IgD-negative memory B cell (primary cell): Measurements from ENCODE around the gene MKLN1. TPM values are rescaled to one million over a fixed set of nuclear protein-coding genes. Genes with fewer than 3 reads are reported as not detected.
A peak's percentile ranks its signal among the peaks of the same experiment; 100 is the strongest.
"Not testable (repeated sequence)": the region's sequence is repeated elsewhere in the genome, so short reads cannot be mapped to it uniquely, and the experiment has no call there.

Experiments used
- H3K27ac Mint-ChIP-seq, 3 donors: one replicate each; pipeline ENCODE4 v1.8.0; 2020 to 2022; ENCODE audit warnings: mild to moderate bottlenecking in 3 of 3, mixed read lengths in 3 of 3, moderate library complexity in 1 of 3
- H3K27me3 Mint-ChIP-seq: one replicate; pipeline ENCODE4 v1.8.0; 2021; ENCODE audit warnings: mixed read lengths
- H3K36me3 Mint-ChIP-seq: one replicate; pipeline ENCODE4 v1.8.0; 2020; ENCODE audit warnings: mild to moderate bottlenecking, mixed read lengths
- H3K4me1 Mint-ChIP-seq, 3 donors: one replicate each; pipeline ENCODE4 v1.8.0; 2020 to 2022; ENCODE audit warnings: mixed read lengths in 3 of 3, mild to moderate bottlenecking in 1 of 3
- H3K4me3 Mint-ChIP-seq, 4 donors: one replicate each; pipeline ENCODE4 v1.8.0; 2020 to 2022; ENCODE audit warnings: mild to moderate bottlenecking in 4 of 4, mixed read lengths in 4 of 4, moderate library complexity in 3 of 4
- H3K9me3 Mint-ChIP-seq, 3 donors: one replicate each; pipeline ENCODE4 v1.8.0; 2020 to 2021; ENCODE audit warnings: mixed read lengths in 3 of 3, mild to moderate bottlenecking in 1 of 3
- polyA plus RNA-seq: library from polyadenylated mRNA; unstranded; fragments of 300-500 nt; fragmentation: Illumina TruSeq; gene quantifications from one replicate; pipeline ENCODE4 v1.2.3, GENCODE V29; 2021

Gene MKLN1
- polyA plus RNA-seq, 1 donor from 2014 or later = 19.3 TPM

DNA sequence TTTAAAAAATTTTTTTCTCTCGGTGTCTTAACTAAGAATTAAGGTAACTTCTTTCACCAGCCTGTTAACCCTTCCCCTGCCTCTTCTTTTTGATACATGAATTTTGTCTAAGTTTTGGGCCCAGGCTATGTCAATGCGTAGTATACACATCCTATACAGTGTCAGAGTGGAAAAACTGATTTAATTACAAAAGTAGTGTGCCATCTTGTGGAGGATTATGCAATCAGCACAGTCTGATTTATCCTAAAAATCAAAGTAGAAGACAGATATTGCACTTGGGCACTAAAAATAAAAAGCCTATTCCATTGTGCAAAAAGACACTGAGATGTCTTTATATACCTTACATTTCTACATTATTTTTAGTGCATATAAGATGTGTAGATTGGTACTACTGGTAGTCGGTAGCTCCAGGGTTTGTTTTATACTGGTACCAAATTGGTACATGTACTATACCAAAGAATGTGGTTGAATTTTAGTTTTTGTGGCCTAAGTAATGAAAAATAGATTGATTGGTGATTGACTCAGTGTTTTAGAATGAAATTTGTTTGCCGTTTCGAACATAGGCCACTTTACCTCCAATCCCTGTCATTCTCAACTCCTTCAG, 96.6 kb downstream of the MKLN1 start:
- Mint-ChIP-seq H3K36me3 (peaks cover 12% of the 10 kb centered on the region), H3K9me3 (no peaks in the 10 kb centered on the region), H3K27ac (no peak overlapping the region), H3K4me1 (peaks cover 2 to 9% (median 3%) of the 10 kb centered on the region in 3 donors), H3K27me3 (no peaks in the 10 kb centered on the region), H3K4me3 (no peak overlapping the region)

DNA sequence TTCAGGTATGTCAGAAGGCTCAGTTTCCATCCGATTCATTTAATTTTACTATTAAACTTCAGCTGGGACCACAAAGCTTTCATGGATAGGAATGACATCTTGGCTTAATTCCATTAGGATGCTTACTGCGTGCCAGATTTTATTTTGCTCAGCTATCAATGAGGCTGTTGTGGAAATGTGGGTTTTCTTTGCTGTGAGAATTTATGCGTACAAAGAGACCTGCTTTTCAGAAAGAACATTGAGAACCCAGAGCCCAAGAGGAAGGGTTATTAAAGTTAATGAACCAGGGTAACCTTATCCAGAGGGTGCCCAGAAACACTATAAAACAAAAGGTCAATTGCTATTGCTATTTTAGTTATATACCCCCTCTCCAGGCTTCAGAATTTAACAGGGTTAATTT, 98.3 kb downstream of the MKLN1 start:
- Mint-ChIP-seq H3K9me3 (no peaks in the 10 kb centered on the region), H3K4me3 (no peak overlapping the region), H3K36me3 (peaks cover 5% of the 10 kb centered on the region), H3K27me3 (no peaks in the 10 kb centered on the region), H3K27ac (no peak overlapping the region), H3K4me1 (peaks cover 2 to 9% (median 3%) of the 10 kb centered on the region in 3 donors)

DNA sequence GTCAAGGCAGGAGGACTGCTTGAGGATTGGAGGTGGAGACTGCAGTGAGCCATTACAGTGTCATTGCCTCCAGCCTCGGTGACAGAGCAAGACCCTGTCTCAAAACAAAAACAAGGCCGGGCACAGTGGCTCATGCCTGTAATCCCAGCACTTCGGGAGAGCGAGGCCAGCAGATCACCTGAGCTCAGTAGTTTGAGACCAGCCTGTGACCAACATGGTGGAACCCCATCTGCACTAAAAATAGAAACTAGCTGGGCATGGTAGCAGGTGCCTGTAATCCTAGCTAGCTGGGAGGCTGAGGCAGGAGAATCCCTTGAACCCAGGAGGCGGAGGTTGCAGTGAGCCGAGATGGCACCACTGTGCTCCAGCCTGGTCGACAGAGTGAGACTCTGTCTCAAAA, 103.2 kb downstream of the MKLN1 start:
- H3K9me3 Mint-ChIP-seq, H3K27ac Mint-ChIP-seq, H3K4me3 Mint-ChIP-seq, H3K36me3 Mint-ChIP-seq, H3K4me1 Mint-ChIP-seq, H3K27me3 Mint-ChIP-seq: not testable (repeated sequence)

DNA sequence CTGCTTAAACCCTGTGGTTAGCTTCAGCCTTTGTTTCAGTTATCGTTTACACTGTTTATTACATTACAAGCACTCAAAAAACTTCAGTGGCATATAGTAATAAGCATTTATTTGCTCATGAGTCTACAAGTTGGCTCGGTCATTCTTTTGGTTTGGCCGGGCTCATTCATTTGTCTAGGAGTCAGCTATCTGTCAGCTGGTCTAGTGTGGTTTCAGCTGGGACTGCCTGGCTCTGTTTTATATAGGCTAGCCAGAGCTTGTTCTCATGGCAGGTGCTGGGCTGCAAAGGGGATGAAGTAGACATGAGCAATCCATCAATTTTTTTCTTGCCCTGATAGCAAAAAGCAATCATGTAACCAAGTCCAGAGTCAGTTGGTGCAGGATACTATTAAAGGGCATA, 103.6 kb downstream of the MKLN1 start:
- Mint-ChIP-seq H3K36me3 (peaks cover 7% of the 10 kb centered on the region), H3K4me1 (peaks cover 0 to 4% (median 2%) of the 10 kb centered on the region in 3 donors), H3K27me3 (no peaks in the 10 kb centered on the region), H3K9me3 (no peaks in the 10 kb centered on the region), H3K4me3 (no peak overlapping the region), H3K27ac (no peak overlapping the region)

DNA sequence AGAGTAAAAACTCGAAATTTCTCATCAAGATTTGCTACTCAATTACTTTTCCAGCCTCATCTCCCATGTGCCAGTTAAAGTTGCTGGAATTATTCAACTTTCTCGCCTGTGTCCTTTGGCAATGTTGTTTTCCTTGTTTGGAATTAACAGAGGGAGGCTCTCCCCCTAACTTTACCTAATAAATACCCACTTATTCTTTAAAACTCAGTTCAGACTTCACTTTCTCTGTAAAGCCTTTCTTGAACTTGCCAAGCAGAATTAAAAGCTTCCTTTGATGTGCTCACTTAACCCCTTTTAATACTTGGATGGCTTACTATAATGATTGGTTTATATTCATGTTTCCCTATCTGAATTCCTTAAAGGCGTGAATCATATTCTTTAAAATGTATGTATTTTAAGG, 104.1 kb downstream of the MKLN1 start:
- H3K27ac Mint-ChIP-seq = no peak overlapping the region
- H3K27me3 Mint-ChIP-seq = no peaks in the 10 kb centered on the region
- no peaks in the 10 kb centered on the region for H3K9me3 Mint-ChIP-seq
- no peak overlapping the region for H3K4me3 Mint-ChIP-seq
- H3K36me3 Mint-ChIP-seq = peaks cover 7% of the 10 kb centered on the region
- peaks cover 0 to 4% (median 2%) of the 10 kb centered on the region in 3 donors for H3K4me1 Mint-ChIP-seq

GRCh38 chr7:131436384-131436783, 108.7 kb downstream of the MKLN1 start:
- H3K36me3 Mint-ChIP-seq = peaks cover 18% of the 10 kb centered on the region
- H3K27ac Mint-ChIP-seq = no peak overlapping the region
- H3K4me1 Mint-ChIP-seq = peaks cover 0 to 6% (median 4%) of the 10 kb centered on the region in 3 donors
- H3K27me3 Mint-ChIP-seq = no peaks in the 10 kb centered on the region
- no peak overlapping the region for H3K4me3 Mint-ChIP-seq
- no peaks in the 10 kb centered on the region for H3K9me3 Mint-ChIP-seq

GRCh38 chr7:131438969-131439368, 111.3 kb downstream of the MKLN1 start:
- Mint-ChIP-seq H3K4me1 (peaks cover 0 to 4% (median 4%) of the 10 kb centered on the region in 3 donors), H3K27me3 (no peaks in the 10 kb centered on the region), H3K9me3 (no peaks in the 10 kb centered on the region), H3K4me3 (no peak overlapping the region), H3K27ac (no peak overlapping the region), H3K36me3 (peaks cover 23% of the 10 kb centered on the region)

- Mint-ChIP-seq H3K4me1 (peaks cover 0 to 4% (median 0%) of the 10 kb centered on the region in 3 donors), H3K36me3 (peaks cover 21% of the 10 kb centered on the region), H3K27ac (no peak overlapping the region), H3K27me3 (no peaks in the 10 kb centered on the region), H3K9me3 (no peaks in the 10 kb centered on the region), H3K4me3 (no peak overlapping the region)
These were observed 115.8 kb downstream of the MKLN1 start for GRCh38 chr7:131443496-131443895.

- Mint-ChIP-seq H3K36me3 (peaks cover 21% of the 10 kb centered on the region), H3K4me1 (peaks cover 0 to 4% (median 0%) of the 10 kb centered on the region in 3 donors), H3K27me3 (no peaks in the 10 kb centered on the region), H3K4me3 (no peak overlapping the region), H3K27ac (no peak overlapping the region), H3K9me3 (no peaks in the 10 kb centered on the region)
These were observed 117.0 kb downstream of the MKLN1 start for GRCh38 chr7:131444683-131445082.

GRCh38 chr7:131449373-131449902, 121.8 kb downstream of the MKLN1 start:
- Mint-ChIP-seq H3K9me3 (no peaks in the 10 kb centered on the region), H3K4me1 (peaks cover under 1 to 2% (median 2%) of the 10 kb centered on the region in 3 donors), H3K27ac (peak overlapping the region in 1 of 3 donors; percentile 13), H3K27me3 (no peaks in the 10 kb centered on the region), H3K36me3 (peaks cover 11% of the 10 kb centered on the region), H3K4me3 (no peak overlapping the region)

DNA sequence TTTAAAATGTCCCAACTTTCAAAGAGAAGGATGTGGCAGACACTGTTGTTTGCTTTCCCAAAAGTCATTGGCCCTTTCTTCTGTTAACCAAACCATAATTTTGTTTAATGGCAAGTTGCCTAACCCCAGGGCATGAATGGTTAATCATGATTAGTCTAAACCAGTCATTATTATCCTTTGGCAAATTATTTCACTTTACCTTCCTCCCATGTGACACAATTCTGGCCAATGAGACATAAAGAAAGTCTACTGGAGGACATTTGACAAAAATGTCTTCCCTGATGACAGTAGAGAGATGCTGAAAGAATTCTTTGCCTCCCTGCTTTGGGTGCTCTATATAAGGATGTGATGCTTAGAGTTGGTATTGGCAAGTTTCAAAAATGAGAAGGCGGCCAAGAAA, 126.8 kb downstream of the MKLN1 start:
- H3K36me3 Mint-ChIP-seq = peaks cover 11% of the 10 kb centered on the region
- no peak overlapping the region for H3K27ac Mint-ChIP-seq
- H3K4me1 Mint-ChIP-seq = peaks cover 7 to 12% (median 9%) of the 10 kb centered on the region in 3 donors
- H3K27me3 Mint-ChIP-seq = no peaks in the 10 kb centered on the region
- H3K9me3 Mint-ChIP-seq = no peaks in the 10 kb centered on the region
- no peak overlapping the region for H3K4me3 Mint-ChIP-seq

GRCh38 chr7:131455001-131455400, 127.3 kb downstream of the MKLN1 start:
- Mint-ChIP-seq H3K4me3 (no peak overlapping the region), H3K9me3 (no peaks in the 10 kb centered on the region), H3K36me3 (peaks cover 11% of the 10 kb centered on the region), H3K4me1 (peaks cover 7 to 12% (median 9%) of the 10 kb centered on the region in 3 donors), H3K27ac (no peak overlapping the region), H3K27me3 (no peaks in the 10 kb centered on the region)

DNA sequence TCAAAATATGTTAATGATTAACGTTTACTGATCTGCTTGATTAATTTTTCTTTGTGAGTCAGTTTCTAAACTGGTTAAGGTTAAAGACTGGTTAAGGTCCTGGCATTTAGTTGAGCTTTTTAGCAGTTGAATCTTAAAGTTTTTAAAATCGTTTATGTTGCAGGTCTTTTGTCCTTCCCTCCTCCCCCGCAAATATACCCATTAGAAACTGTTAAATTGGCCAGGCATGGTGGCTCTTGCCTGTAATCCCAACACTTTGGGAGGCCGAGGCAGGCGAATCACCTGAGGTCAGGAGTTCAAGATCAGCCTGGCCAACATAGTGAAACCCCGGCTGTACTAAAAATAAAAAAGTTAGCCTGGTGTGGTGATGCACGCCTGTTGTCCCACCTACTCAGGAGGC, 127.9 kb downstream of the MKLN1 start:
- no peaks in the 10 kb centered on the region for H3K27me3 Mint-ChIP-seq
- H3K9me3 Mint-ChIP-seq = no peaks in the 10 kb centered on the region
- H3K36me3 Mint-ChIP-seq = peaks cover 9% of the 10 kb centered on the region
- peaks cover 7 to 12% (median 9%) of the 10 kb centered on the region in 3 donors for H3K4me1 Mint-ChIP-seq
- H3K4me3 Mint-ChIP-seq = no peak overlapping the region
- H3K27ac Mint-ChIP-seq = no peak overlapping the region

DNA sequence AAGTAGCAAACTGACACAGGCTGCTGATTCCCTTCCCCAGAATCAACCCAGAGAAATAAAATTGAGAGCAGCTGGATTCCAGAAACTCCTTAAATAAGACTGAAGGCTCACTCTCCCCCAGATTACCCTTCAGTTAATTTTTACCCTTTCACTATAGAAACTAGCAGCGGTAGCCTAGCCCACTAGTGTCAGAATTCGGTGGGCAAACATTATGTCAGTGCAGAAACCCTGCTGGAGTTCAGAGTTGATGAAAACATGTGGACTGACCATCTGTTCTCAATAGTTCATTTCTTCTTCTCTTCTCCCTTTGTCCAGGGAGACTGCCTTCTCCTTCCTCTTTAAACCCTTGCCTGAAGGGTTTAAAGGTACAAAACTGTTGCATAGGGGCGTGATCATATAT, 128.7 kb downstream of the MKLN1 start:
- no peaks in the 10 kb centered on the region for H3K27me3 Mint-ChIP-seq
- peaks cover 6% of the 10 kb centered on the region for H3K36me3 Mint-ChIP-seq
- H3K27ac Mint-ChIP-seq = no peak overlapping the region
- no peak overlapping the region for H3K4me3 Mint-ChIP-seq
- H3K9me3 Mint-ChIP-seq = no peaks in the 10 kb centered on the region
- H3K4me1 Mint-ChIP-seq = peaks cover 7 to 12% (median 9%) of the 10 kb centered on the region in 3 donors

DNA sequence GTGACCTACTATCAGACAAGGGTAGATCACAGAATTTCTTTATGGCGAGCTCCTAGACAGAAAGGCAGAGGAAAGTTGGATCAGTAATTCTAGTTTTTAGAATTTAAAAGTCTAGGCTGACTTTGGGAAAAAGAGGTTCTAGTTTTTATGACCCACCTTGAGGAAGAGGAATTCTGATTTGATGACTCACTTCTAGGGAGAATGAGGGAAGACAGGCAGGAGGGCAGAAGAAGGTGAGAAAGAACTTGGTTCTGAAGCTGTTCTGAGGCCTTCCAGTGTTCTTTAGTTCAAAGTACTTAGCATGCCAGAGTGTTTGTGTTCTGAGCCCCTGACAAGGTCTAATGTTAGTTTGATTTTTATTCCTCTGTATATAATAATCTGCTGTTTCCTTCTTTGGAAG, 131.6 kb downstream of the MKLN1 start:
- Mint-ChIP-seq H3K4me1 (peaks cover 6 to 12% (median 8%) of the 10 kb centered on the region in 3 donors), H3K27me3 (no peaks in the 10 kb centered on the region), H3K9me3 (no peaks in the 10 kb centered on the region), H3K4me3 (no peak overlapping the region), H3K27ac (peak overlapping the region in 1 of 3 donors; percentile 80), H3K36me3 (peaks cover 14% of the 10 kb centered on the region)

DNA sequence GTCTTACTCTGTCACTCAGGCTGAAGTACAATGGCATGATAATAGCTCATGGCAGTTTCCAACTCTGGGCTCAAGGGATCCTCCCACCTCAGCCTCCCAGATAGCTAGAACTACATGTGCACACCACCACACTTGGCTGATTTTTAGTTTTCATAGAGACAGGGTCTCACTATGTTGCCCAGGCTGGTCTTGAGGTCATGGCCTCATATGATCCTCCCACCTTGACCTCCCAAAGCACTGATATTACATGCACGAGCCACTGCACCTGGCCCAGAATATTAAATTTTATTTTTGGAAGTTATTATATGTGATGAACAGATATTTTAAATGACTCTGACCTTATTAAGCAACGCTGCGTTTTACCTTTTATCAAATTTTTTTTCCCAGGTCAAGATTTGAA, 134.4 kb downstream of the MKLN1 start:
- Mint-ChIP-seq H3K27me3 (no peaks in the 10 kb centered on the region), H3K36me3 (peaks cover 10% of the 10 kb centered on the region), H3K4me3 (no peak overlapping the region), H3K9me3 (no peaks in the 10 kb centered on the region), H3K27ac (no peak overlapping the region), H3K4me1 (no peaks in the 10 kb centered on the region)
